ENCODE results near the gene DNAJC5G. TPM values are rescaled to one million over a fixed set of nuclear protein-coding genes. Genes with fewer than 3 reads are reported as not detected.

The DNAJC5G gene
- total RNA-seq, 6 experiments from 2014 or later: not detected

DNA sequence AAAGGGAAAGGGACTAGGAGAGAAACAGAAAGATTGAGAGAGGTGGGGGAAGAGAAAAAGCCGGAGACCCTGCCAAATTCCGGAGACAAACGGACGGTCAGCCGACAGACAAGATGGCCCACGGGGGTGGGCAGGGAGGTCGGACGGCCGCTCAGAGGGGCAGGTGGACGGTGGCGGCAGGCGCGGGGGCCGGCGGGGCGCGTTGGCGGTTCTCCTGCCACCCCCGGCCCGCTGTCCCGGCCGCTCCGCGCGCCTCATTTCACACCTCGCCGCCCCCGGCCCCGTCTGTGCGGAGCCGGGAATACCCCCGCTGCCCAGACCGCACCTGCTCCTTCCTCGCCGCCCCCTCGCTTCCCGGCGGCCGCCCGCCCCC lies 13.3 kb upstream of the DNAJC5G start:
- H3K27ac ChIP-seq: no peak overlapping the region
- WGBS (ENCODE audit: insufficient coverage, low coverage, low lambda C conversion rate, missing lambda C conversion rate): 14% methylated on average over 11 of the region's 40 CpGs
- no peaks in the 10 kb centered on the region for H3K9me3 ChIP-seq
- H3K36me3 ChIP-seq: no peaks in the 10 kb centered on the region
- intact Hi-C loops (cut with DNase I): no loop called here
- TF ChIP-seq POLR2A (IDR thresholded peaks at IDR 0.05): no peak
- TF ChIP-seq, protein P1, sequence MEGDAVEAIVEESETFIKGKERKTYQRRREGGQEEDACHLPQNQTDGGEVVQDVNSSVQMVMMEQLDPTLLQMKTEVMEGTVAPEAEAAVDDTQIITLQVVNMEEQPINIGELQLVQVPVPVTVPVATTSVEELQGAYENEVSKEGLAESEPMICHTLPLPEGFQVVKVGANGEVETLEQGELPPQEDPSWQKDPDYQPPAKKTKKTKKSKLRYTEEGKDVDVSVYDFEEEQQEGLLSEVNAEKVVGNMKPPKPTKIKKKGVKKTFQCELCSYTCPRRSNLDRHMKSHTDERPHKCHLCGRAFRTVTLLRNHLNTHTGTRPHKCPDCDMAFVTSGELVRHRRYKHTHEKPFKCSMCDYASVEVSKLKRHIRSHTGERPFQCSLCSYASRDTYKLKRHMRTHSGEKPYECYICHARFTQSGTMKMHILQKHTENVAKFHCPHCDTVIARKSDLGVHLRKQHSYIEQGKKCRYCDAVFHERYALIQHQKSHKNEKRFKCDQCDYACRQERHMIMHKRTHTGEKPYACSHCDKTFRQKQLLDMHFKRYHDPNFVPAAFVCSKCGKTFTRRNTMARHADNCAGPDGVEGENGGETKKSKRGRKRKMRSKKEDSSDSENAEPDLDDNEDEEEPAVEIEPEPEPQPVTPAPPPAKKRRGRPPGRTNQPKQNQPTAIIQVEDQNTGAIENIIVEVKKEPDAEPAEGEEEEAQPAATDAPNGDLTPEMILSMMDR (IDR thresholded peaks at IDR 0.05): no peak
- peaks cover 0 to 27% of the 10 kb centered on the region in 2 donors for H3K27me3 ChIP-seq
- no peak for ATAC-seq
- peaks cover 0 to 31% (median 2%) of the 10 kb centered on the region in 4 donors for H3K4me1 ChIP-seq
- H3K4me3 ChIP-seq: no peak overlapping the region
- DNase-seq: no peak

DNA sequence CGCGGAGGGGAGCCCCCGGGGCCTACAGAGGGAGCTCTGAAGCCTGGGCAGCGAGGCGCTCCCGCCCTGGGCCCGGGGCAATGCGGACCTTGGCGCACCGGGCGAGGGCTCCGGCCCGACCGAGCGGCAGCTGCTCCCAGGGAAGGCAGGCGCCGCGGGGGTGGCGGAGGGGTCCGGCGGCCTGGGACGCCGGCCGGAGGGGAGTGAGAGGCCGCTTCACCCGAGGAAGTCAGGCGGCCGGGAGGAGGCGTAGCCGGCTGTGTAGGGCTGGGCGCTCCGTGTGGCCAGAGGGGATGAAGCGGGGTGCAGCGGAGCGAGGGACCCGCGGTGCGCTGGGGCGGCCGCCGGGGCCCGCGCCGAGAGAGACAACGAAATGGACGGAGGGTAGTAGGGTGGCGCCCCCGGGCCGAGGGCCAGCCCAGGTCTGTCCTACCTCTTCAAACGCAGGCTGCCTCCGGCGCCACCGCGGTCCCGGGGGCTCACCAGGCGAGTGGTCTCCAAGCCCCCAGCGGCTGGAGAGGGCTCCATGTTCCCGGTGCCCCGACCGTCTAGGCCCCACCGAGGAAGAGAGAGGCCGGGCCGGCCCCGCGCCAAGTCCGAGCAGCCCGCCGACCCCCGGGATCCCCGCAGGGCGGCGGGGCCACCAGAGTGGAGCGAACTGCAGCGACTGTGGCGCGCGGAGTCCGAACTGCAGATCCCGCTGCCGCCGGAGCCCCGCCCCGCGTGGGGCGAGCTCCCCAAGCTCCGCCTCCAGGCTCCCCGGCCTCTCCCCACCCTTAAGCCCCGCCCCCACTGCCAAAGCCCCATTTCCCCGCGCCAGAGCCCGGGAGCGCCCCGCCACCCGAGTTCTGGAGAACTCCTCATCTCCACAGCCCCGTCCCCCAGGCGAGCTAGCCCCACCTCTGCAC lies 12.6 kb upstream of the DNAJC5G start, which contains the start of gene SLC30A3:
Gene SLC30A3 (minus strand): TSS at position 669 of the 908 bp plus-strand sequence. CDS start 141 bp downstream, at position 528.
- ATAC-seq: peak; percentile 86 to 89 (median 88)
- Histone ChIP-seq H3K36me3 (no peaks in the 10 kb centered on the region), H3K27ac (no peak within 1 kb of the TSS), H3K4me3 (peak within 1 kb of the TSS; percentile 25 to 51 (median 39)), H3K4me1 (peaks cover 0 to 31% (median 2%) of the 10 kb centered on the region in 4 donors), H3K9me3 (no peaks in the 10 kb centered on the region), H3K27me3 (peaks cover 0 to 27% of the 10 kb centered on the region in 2 donors)
- peak; percentile 70 to 72 (median 71) for DNase-seq
- no peak for TF ChIP-seq POLR2A (IDR thresholded peaks at IDR 0.05)
- TF ChIP-seq, protein P1 (IDR thresholded peaks at IDR 0.05): no peak
- WGBS (ENCODE audit: insufficient coverage, low coverage, low lambda C conversion rate, missing lambda C conversion rate): 5% methylated on average over 11 of the region's 96 CpGs
- intact Hi-C loops (cut with DNase I): no loop called here

DNA sequence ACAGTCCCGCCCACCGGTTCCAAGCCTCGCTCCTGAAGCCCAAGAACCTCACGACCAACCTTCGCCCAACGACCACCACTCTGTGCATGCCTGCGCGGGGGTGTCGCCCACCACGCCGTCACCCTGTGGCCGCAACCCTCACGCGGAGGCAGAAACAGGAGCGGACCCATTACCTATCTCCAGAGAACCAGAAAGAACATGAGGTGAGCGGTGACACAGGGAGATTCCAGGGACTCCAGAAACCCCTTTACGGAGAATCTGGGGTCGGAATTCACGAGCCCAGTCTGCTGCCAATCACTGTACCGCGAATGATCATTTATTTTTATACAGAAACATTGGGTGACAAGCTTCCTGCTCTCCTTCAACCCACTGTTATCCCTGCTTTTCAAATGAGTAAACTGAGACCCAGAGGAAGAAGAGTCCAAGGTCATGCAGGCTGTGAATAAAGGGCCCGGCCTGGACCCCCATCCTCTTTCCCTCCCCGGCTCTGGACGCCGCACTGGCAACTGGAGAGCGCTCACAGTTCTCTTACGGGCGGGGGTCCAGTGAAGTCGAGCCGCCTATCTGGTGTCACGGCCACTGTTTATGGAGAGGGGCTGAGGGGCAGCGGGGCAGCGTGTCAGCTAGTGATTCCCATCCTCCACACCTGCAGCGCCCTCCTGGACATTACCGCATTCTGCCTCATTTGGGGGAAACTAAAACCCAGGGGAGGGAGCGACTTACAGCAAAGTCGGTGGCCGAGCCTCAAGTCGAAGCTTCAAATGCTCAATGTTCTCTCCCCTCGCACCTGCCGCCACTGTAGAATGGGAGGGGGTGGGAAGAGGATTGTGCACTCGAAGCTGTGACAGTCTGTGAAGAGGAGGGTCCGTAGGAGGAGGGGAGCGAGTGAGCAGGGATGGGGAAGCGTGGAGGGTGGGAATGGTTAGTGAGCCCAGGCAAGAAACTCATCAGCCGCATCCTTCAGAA lies 11.7 kb upstream of the DNAJC5G start:
- TF ChIP-seq, protein P1 (IDR thresholded peaks at IDR 0.05): no peak
- TF ChIP-seq POLR2A (IDR thresholded peaks at IDR 0.05): no peak
- intact Hi-C loops (cut with DNase I): no loop called here
- Histone ChIP-seq H3K27ac (no peak overlapping the region), H3K4me3 (peak overlapping the region; percentile 25 to 51 (median 39)), H3K27me3 (peaks cover 0 to 27% of the 10 kb centered on the region in 2 donors), H3K9me3 (no peaks in the 10 kb centered on the region), H3K4me1 (peaks cover 0 to 31% (median 2%) of the 10 kb centered on the region in 4 donors), H3K36me3 (no peaks in the 10 kb centered on the region)
- DNase-seq (no peak), ATAC-seq (no peak)
- 2% methylated on average over 26 of the region's 46 CpGs for WGBS (ENCODE audit: insufficient coverage, low coverage, low lambda C conversion rate, missing lambda C conversion rate)

DNA sequence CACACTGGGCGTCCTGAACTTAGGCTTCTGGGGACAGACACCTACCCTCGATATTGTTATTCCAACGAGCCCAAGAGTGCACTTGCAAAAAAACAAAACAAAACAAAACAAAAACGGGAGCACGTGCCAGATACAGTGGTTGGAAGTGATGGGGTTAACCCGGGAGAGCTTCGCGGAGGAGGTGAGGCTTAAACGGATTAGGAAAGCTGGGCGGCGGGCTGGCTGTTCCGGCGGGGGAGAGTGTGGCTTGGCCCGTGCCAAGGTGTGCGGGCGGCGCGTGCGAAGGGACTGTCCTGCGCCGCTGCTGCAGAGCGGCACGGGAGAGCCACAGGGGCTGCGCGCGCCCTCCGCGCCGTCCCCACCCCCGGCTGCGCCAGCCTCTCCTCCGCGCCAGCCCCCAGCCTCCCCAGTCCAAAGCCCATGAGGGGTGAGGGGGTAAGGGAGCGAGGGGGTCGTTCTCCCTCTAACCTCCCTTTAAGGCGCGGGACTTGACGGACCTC lies 10.9 kb upstream of the DNAJC5G start:
- intact Hi-C loops (cut with DNase I): no loop called here

More for the DNA sequence above, 10.9 kb upstream of the DNAJC5G start:
- Histone ChIP-seq H3K9me3 (no peaks in the 10 kb centered on the region), H3K27ac (no peak overlapping the region), H3K4me1 (peaks cover 0 to 31% (median 2%) of the 10 kb centered on the region in 4 donors), H3K27me3 (peaks cover 0 to 27% of the 10 kb centered on the region in 2 donors), H3K36me3 (no peaks in the 10 kb centered on the region), H3K4me3 (peak overlapping the region in 1 of 3 donors; percentile 14)
- TF ChIP-seq, protein P1 (IDR thresholded peaks at IDR 0.05): no peak
- no peak for TF ChIP-seq POLR2A (IDR thresholded peaks at IDR 0.05)
- 0% methylated on average over 13 of the region's 38 CpGs for WGBS (ENCODE audit: insufficient coverage, low coverage, low lambda C conversion rate, missing lambda C conversion rate)
- ATAC-seq: peak; percentile 20 to 36 (median 28)
- no peak for DNase-seq

All from right lobe of liver (tissue), 6 donors.